Measurements from ENCODE around the gene TP53I13. TPM values are rescaled to one million over a fixed set of nuclear protein-coding genes. Genes with fewer than 3 reads are reported as not detected.
A peak's percentile ranks its signal among the peaks of the same experiment; 100 is the strongest.

TP53I13 gene
- total and polyA plus RNA-seq, 2 of the 13 experiments (the other 11 are each of a cell fraction or from before 2014, with no cell fraction given): 16.9 to 25.7 TPM

- TF ChIP-seq GMEB2 (CRISPR knock-in tag; IDR thresholded peaks at IDR 0.05; ENCODE audit: low read depth) (no peak), TAF1 (CRISPR knock-in tag; IDR thresholded peaks at IDR 0.05) (no peak; the same call in 1 of the 2 replicates), BORCS8-MEF2B (CRISPR knock-in tag; IDR thresholded peaks at IDR 0.05) (no peak; the same call in 1 of the 2 replicates), MLXIP (CRISPR knock-in tag; IDR thresholded peaks at IDR 0.05; ENCODE audit: borderline replicate concordance) (no peak), ZNF619 (CRISPR knock-in tag; IDR thresholded peaks at IDR 0.05) (no peak), GLI4 (CRISPR knock-in tag; IDR thresholded peaks at IDR 0.05; ENCODE audit: borderline replicate concordance) (peak; percentile 74; the same call in 1 of the 2 replicates), ZNF737 (CRISPR knock-in tag; IDR thresholded peaks at IDR 0.05; ENCODE audit: borderline replicate concordance) (no peak), SOX13 (IDR thresholded peaks at IDR 0.05) (no peak), SOX13 (CRISPR knock-in tag; conservative IDR thresholded peaks at IDR 0.05 in 1 of 2, IDR thresholded peaks at IDR 0.05 in 1 of 2) (no peak), CENPBD1 (CRISPR knock-in tag; IDR thresholded peaks at IDR 0.05; ENCODE audit: borderline replicate concordance, low read depth) (no peak), ATRX (CRISPR knock-in tag; IDR thresholded peaks at IDR 0.05; ENCODE audit: borderline replicate concordance) (no peak), HMG20A (CRISPR knock-in tag; IDR thresholded peaks at IDR 0.05; ENCODE audit: borderline replicate concordance) (0 out of 2 replicates have a peak, but pooled peaks have one; percentile 10), ZBTB25 (CRISPR knock-in tag; IDR thresholded peaks at IDR 0.05) (no peak), PRPF4 (IDR thresholded peaks at IDR 0.05; ENCODE audit: low read depth, low read length, poor library complexity, severe bottlenecking) (no peak), ZNF567 (CRISPR knock-in tag; IDR thresholded peaks at IDR 0.05; ENCODE audit: borderline replicate concordance) (0 out of 2 replicates have a peak, but pooled peaks have one; percentile 49), ZNF678 (CRISPR knock-in tag; IDR thresholded peaks at IDR 0.05) (no peak; the same call in 1 of the 2 replicates), ZZZ3 (CRISPR knock-in tag; IDR thresholded peaks at IDR 0.05; ENCODE audit: borderline replicate concordance) (no peak), CBX1 (IDR thresholded peaks at IDR 0.05; ENCODE audit: low read depth) (no peak), ZNF652 (CRISPR knock-in tag; IDR thresholded peaks at IDR 0.05; ENCODE audit: borderline replicate concordance, low read depth) (no peak), AGO2 (optimal IDR thresholded peaks at IDR 0.05; ENCODE audit: low read depth, low read length) (no peak), SCMH1 (CRISPR knock-in tag; IDR thresholded peaks at IDR 0.05; ENCODE audit: borderline replicate concordance) (no peak), CHD2 (IDR thresholded peaks at IDR 0.05; ENCODE audit: low read depth, low read length) (peak; percentile 22; the same call in 1 of the 2 replicates), ZNF552 (CRISPR knock-in tag; IDR thresholded peaks at IDR 0.05; ENCODE audit: borderline replicate concordance) (no peak)
These were observed 49.2 kb downstream of the TP53I13 start (continued) for GRCh38 chr17:29617481-29618271.

Data from HepG2 (cell line).